ENCODE measurements around the gene DBNDD1.
"Not testable (repeated sequence)": the region's sequence is repeated elsewhere in the genome, so short reads cannot be mapped to it uniquely, and the experiment has no call there.

The DBNDD1 gene

DNA sequence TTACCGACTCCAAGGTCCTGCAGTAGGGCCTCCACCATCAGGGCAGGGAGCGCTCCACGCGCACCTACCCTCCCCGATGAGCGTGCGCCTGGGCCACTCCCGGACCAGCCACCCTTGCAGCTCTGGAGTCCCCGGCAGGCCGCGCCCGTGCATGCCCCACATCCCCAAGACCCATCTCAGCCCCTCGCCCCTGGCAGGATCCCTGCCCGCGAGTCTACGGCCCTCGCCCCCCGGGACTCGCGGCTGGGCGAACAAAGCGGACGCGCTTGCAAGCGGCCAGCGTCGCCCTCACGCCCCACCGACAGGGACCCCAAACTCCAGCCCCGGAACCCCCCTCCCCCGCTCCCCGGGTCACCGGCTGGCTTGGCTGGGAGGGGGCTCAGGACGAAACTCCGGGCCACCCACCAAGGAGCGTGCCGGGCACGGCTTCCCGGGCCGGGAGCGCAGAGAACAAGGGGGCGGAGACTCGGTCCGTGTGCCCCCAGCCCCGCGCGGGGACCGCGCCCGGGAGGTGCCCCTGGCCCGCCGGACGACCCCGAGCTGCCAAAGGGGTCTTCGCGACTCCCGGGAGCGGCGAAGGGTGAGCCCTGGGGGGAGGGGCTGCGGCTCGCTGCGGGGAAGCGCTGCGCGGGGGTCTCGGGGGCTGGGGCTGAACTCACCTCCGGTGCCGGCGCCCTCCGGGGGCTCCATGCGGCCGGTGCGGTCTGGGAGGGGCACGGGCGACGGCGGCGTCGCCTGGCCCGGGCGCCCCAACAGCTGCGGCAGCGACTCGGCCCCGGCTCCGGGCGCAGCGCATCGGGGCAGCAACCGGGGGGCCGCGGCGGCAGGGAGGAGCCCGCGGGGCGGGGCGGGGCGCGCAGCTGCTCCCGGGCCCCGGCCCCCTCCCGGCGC lies at the start of gene DBNDD1:
TSS of gene DBNDD1 (minus strand) at position 805 of the 891 bp plus-strand sequence. CDS start at position 690, 115 bp downstream.
- no peak for DNase-seq (ENCODE audit: low read depth in 2 of 2)

DNA sequence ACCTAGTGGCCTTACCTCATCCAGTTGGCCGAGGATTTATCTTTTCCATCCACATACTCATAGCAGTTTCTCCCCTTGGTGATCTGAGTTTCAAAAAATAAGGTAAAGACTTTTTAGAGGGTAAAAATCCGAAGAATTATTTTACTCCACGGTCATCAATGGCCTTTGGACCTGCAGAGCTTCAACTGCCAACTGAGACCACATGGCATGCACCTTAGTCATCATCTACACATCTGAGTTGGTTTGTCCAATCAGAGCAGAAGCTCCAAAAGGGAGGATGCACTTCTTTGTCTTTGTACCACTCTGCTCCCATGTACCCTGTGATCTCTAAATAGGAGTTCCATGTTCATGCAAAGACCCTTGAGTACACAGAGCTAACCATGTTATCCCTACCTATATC lies 42.2 kb upstream of the DBNDD1 start:
- DNase-seq (ENCODE audit: low read depth in 2 of 2) = no peak

DNA sequence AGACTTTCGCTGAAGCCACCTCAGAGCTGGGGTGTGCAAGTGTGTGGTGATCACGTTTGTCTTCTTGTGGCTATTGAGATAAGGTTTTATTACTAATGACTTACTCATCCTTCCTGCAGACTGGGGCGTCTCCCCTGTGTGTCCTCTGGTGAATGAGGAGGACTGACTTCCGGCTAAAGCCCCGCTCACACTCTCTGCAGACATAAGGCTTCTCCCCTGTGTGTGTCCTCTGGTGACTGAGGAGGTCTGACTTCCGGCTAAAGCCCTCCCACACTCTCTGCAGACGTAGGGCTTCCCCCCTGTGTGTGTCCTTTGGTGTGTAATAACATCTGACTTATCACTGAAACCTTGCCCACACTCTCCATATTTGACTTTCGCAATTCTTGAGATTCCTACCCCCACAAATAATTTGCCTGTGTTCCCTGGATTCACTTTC lies 38.5 kb upstream of the DBNDD1 start:
- peak; percentile 22 to 24 for DNase-seq (ENCODE audit: low read depth in 2 of 2)

DNA sequence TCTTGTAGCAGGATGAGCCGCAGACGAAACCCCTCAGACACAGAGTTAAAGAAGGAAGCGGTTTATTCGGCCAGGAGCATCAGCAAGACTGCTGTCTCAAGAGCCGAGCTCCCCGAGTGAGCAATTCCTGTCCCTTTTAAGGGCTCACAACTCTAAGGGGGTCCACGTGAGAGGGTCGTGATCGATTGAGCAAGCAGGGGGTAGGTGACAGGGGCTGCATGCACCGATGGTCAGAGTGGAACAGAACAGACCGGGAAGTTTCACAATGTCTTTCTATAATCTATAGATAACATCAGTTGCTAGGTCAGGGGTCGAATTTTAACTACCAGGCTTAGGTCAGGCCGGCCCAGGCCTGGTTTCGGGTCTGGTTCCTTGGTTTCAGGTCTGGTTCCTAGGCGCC lies 37.3 kb upstream of the DBNDD1 start:
- not testable (repeated sequence) for DNase-seq (ENCODE audit: low read depth in 2 of 2)

DNA sequence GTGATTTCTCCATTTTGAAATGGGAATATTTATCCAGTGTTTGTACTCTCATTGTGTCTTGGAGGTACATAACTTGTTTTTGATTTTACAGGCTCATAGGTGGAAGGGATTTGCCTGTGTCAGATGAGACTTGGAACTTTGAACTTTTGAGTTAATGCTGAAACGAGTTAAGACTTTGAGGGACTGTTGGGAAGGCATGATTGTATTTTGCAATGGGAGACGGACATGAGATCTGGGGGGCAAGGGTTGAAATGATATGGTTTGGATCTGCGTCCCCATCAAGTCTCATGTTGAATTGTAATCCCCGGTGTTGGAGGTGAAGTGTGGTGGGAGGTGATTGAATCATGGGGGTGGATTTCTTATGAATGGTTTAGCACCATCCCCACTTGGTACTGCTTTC lies 36.1 kb upstream of the DBNDD1 start:
- no peak for DNase-seq (ENCODE audit: low read depth in 2 of 2)

DNA sequence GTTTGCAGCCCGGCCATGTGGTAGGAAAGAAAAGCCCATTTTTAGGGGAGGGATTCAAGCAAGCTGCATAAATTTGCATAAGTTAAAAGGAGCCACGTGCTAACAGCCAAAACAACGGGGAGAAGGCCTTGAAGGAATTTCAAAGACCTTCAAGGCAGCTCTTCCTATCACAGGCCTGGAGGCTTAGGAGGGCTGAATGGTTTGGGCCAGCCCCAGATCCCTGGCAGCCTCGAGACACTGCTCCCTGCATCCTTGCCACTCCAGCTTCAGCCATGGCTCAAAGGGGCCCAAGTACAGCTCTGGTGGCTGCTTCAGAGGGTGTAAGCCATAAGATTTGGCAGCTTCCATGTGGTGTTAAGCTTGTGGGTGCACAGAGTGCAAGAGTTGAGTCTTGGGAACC lies 35.3 kb upstream of the DBNDD1 start:
- no peak for DNase-seq (ENCODE audit: low read depth in 2 of 2)

DNA sequence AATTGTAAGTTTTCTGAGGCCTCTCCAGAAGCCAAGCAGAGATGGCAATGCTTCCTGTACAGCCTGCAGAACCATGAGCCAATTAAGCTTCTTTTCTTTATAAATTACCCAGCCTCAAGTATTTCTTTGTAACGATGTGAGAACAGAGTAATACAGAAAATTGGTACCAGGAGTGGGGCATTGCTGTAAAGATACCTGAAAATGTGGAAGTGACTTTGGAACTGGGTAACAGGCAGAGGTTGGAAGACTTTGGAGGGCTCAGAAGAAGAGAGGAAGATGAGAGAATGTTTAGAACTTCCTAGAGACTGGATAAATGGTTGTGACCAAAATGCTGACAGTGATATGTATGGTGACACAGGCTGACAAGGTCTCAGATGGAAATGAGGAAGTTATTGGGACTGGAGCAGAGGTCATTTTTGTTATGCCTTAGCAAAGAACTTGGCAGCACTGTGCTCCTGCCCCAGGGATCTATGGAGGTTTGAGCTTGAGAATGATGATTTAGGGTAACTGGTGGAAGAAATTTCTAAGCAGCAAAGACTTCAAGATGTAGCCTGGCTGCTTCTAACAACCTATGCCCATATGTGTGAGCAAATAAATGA lies 34.7 kb upstream of the DBNDD1 start:
- no peak for DNase-seq (ENCODE audit: low read depth in 2 of 2)

GRCh38 chr16:90050969-90051368 lies 31.7 kb upstream of the DBNDD1 start:
- DNase-seq (ENCODE audit: low read depth in 2 of 2) = no peak

- no peak for DNase-seq (ENCODE audit: low read depth in 2 of 2)
These were observed 29.6 kb upstream of the DBNDD1 start for GRCh38 chr16:90048737-90049330.

- no peak for DNase-seq (ENCODE audit: low read depth in 2 of 2)
These were observed 29.1 kb upstream of the DBNDD1 start for GRCh38 chr16:90048347-90048722.

DNA sequence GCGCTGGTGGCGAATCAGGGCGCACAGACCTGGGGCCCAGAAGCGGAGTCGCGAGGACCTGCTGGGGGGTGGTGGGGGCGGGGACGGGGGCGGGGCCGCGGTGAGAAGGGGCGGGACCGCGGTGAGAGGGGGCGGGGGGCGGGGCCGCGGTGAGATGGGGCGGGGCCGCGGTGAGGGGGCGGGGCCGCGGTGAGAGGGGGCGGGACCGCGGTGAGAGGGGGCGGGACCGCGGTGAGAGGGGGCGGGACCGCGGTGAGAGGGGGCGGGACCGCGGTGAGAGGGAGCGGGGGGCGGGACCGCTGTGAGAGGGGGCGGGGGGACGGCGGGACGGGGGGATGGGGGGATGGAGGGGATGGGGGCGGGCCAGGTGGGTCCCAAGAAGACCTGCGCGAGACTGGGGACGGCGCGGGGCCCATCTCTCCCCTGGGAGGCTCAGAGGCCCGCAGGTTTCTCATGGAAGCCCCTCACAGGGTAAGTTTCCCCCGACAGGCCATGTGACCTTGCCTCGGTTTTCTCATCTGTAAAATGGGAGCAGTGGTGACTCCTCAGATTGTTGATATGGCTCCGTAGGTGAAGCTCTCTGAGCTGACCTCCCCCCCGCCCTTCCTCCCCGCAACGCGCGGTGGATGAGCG lies 28.6 kb upstream of the DBNDD1 start:
- DNase-seq (ENCODE audit: low read depth in 2 of 2) = no peak

GRCh38 chr16:90046971-90047713 lies 27.9 kb upstream of the DBNDD1 start:
- DNase-seq (ENCODE audit: low read depth in 2 of 2) = no peak

- no peak for DNase-seq (ENCODE audit: low read depth in 2 of 2)
These were observed 27.1 kb upstream of the DBNDD1 start for GRCh38 chr16:90046122-90046970.

GRCh38 chr16:90044111-90044551 lies 24.9 kb upstream of the DBNDD1 start:
- no peak for DNase-seq (ENCODE audit: low read depth in 2 of 2)

DNA sequence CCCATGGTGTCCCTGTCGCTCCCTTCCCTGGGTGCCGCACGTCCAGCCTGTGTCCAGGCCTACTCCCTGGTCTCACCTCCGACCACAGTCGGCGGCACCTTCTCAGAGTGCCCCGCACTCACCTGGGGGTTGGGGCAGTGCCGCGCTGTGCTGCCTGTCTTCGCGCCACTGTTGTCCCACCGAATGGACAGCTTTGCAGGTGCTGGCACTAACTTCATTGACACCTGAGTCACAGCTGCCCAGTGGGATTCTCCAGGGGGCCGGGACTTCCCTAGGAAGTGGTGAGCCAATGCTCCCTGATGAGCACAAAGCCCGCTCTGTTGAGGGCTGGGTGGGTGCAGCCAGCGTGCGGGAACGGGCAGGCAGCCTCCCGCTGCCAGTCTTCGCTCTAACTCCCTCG lies 24.3 kb upstream of the DBNDD1 start:
- DNase-seq (ENCODE audit: low read depth in 2 of 2) = no peak

DNA sequence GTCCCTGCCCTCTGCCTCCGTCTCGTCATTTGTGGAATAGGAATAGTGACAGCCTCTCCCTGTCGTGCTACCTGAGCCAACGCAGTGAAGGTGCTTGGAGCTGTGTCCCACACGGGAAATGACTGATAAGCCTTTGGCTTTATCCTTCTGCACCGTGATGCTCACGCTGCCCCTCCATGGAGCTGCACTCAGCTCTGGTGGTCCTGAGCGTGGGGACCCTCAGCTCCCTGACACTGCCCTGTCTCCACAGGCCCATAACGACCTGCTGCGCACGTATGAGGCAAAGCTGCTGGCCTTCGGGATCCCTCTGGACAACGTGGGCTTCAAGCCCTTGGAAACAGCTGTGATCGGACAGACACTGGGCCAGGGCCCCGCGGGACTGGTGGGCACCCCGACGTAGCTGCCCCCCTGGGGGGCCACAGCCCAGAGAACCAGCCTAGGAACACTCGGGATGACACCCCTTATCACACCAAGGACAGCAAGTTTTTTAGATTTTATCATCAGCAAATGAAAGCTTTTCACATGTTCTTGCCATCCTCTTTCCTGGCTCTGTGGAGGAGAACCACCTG lies 23.8 kb upstream of the DBNDD1 start:
- no peak for DNase-seq (ENCODE audit: low read depth in 2 of 2)

- DNase-seq (ENCODE audit: low read depth in 2 of 2) = no peak
These were observed 22.7 kb upstream of the DBNDD1 start for GRCh38 chr16:90041896-90042473.

- DNase-seq (ENCODE audit: low read depth in 2 of 2) = no peak
These were observed 21.1 kb upstream of the DBNDD1 start for GRCh38 chr16:90040152-90041023.

DNA sequence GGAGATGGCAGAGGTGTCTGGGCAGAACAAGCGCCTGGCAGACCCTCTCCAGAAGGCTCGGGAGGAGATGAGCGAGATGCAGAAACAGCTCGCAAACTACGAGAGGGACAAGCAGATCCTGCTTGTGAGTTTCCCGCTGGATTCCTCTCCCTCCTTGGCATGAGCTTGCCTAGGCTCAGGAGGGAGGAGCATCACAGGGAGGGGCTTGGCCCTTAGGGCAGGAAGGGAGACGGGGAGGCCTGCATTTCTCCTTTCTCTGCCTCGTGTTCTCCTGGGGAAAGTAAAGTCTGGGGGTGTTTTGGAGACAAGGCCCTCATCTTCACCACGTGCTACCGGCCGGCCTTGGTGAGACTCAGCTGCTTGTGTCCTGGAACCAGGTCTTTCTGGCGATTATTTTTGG lies 18.0 kb upstream of the DBNDD1 start:
- no peak for DNase-seq (ENCODE audit: low read depth in 2 of 2)
